Fibroblast of pulmonary artery (primary cell): ENCODE data around the gene TMEM8B.

ENCODE experiments used
- DNase-seq: peaks from one replicate; pipeline ENCODE4 v3.0.0-alpha.2; 2010; ENCODE audit warnings: low read depth
- H3K4me3 ChIP-seq: replicated peaks from 2 replicates; pipeline ENCODE4 v1.5.1; 2011; ENCODE audit warnings: low read depth, mild to moderate bottlenecking, control low read depth, low read length, moderate library complexity
- TF ChIP-seq, protein P1 (sequence below): IDR thresholded peaks from 2 replicates; pipeline ENCODE4 v1.5.1; 2011; ENCODE audit warnings: mild to moderate bottlenecking, control low read depth, low read length, inconsistent platforms; ENCODE audit errors: missing control alignments

TMEM8B gene

DNA sequence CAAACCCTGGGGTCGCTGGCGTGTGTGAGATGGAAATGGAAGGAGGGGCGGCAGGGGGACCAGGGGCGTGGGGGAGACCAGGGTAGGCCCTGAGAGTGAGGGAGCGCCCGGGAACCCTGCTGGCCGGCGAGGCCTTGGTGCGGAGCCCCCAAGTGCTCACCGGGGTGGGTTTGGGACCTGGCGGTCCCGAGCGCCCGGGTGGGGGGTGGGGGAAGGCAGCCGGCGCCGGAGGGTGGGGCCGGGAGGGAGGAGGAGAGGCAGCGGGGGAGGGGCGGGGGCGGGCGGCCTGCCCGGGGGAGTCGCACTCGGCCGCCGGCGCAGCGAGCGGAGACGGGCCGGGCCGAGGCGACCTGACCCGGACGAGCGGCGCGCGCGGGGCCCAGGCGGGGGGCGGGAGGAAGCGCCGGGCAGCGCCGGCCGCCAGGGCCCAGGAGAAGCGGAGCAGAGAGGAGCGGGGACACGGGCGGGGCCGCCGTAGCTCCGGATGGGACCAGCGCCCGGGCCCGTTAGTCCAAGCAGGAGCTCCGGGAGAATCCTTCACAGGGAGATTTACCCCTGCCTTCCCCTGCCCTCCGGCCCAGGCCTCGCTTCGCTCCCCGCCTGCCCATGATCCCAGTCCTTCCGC is 37.6 kb upstream of the TMEM8B start, which contains the start of gene NPR2:
Gene NPR2 (plus strand): TSS at position 295 of the 625 bp plus-strand sequence. CDS start 818 bp downstream, outside the sequence.
- DNase-seq = peak; percentile 30
- TF ChIP-seq, protein P1, sequence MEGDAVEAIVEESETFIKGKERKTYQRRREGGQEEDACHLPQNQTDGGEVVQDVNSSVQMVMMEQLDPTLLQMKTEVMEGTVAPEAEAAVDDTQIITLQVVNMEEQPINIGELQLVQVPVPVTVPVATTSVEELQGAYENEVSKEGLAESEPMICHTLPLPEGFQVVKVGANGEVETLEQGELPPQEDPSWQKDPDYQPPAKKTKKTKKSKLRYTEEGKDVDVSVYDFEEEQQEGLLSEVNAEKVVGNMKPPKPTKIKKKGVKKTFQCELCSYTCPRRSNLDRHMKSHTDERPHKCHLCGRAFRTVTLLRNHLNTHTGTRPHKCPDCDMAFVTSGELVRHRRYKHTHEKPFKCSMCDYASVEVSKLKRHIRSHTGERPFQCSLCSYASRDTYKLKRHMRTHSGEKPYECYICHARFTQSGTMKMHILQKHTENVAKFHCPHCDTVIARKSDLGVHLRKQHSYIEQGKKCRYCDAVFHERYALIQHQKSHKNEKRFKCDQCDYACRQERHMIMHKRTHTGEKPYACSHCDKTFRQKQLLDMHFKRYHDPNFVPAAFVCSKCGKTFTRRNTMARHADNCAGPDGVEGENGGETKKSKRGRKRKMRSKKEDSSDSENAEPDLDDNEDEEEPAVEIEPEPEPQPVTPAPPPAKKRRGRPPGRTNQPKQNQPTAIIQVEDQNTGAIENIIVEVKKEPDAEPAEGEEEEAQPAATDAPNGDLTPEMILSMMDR = no peak
- peak within 1 kb of the TSS; percentile 57 for H3K4me3 ChIP-seq

GRCh38 chr9:35792024-35792813 is 36.8 kb upstream of the TMEM8B start:
- DNase-seq = no peak
- peak overlapping the region; percentile 57 for H3K4me3 ChIP-seq
- TF ChIP-seq, protein P1 = no peak

- DNase-seq = no peak
- H3K4me3 ChIP-seq = peak overlapping the region; percentile 27
- TF ChIP-seq, protein P1 = no peak
Observed at GRCh38 chr9:35792826-35793225, 36.2 kb upstream of the TMEM8B start.

DNA sequence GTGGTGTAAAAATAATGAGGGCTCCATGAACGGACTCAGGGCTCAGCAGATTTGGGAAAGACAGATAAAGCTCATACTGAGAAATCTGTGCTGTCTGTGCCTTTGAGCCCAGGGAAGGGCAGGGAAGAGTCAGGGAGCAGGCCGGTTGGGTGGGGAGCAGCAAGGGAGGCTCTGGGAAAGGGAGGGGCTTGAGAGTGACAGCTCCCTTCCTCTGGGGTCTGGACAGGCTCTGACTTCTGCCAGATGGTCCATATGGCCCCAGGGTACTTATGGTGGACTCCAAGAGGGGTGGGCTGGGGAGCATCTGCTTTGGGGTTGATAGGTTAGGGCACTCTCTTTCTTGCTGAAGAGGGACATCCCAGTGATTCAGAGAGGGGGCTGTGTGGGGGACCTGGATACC is 35.6 kb upstream of the TMEM8B start:
- no peak for DNase-seq
- TF ChIP-seq, protein P1 = no peak
- H3K4me3 ChIP-seq = peak overlapping the region; percentile 27

DNA sequence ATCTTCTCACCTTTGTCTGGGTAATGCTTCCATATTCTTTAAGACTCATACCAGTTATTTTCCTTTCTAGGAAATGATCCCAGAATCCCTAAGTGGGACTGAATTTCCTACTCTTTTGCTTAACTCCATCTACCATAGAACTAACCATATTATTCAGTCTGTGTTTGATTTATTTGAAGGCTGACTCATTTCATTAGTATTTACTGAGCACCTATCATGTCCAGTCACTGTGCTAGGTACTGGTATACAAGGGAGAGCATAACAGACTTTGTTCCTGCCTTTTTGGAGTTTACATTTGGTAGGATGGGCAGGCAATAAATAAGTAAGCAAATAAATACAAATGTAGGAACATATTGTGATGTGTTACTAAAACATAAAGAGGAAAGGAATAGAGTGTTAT is 33.3 kb upstream of the TMEM8B start:
- DNase-seq = no peak
- H3K4me3 ChIP-seq = no peak overlapping the region
- TF ChIP-seq, protein P1 = no peak

DNA sequence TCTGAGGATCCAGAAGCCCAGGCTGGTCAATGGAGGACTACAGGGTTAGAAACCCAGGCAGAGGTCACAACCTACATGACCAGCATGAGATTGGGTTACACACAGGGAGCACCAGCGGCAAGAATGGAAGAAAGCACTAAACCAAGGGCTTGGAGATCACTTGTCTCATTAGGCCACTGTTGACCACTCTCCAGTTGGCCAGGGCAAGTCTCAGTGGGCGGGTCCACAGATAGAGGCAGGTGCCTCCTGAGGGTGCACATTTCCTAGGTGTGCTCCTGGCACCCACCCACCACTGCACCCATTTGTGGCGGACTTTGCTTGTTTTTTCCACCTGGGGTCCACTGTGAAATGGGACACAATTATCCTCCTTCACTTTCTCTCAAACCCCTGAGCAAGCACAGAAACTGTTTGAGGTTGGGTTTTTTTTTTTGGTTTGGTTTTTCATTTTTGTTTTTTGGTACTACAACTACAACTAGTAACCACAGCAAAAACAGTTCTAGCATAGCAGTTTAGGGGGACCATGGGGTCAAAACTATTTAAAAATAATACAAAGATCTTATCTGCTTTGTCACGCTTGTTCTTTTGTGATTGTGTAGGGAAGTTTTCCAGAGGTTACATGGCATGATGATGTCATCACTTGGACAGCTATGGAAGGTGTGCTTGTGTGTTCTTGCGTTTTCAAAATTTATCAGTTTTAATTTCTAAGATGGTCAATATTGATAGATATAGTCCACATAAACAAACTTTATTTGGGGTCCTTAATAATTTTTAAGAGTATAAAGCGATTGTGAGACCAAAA is 31.5 kb upstream of the TMEM8B start:
- TF ChIP-seq, protein P1 = no peak
- no peak overlapping the region for H3K4me3 ChIP-seq
- DNase-seq = no peak
